ENCODE measurements around the gene FTSJ1.
A peak's percentile ranks its signal among the peaks of the same experiment; 100 is the strongest.

Gene FTSJ1

GRCh38 chrX:48473704-48473990 lies 2.4 kb upstream of the FTSJ1 start:
- in situ Hi-C loops (cut with HindIII; ENCODE audit: low pct_ligation_motif_present, low sequenced_read_pairs): no loop called here
- DNase-seq: no peak
- no peak overlapping the region for H3K27ac ChIP-seq
- peaks cover 2% of the 10 kb centered on the region for H3K36me3 ChIP-seq (replicated peaks)
- no peak overlapping the region for H3K4me3 ChIP-seq (ENCODE audit: low read depth, low read length)
- H3K27me3 ChIP-seq (replicated peaks): no peaks in the 10 kb centered on the region
- no peak for TF ChIP-seq CTCF (IDR thresholded peaks at IDR 0.05; ENCODE audit: low read depth, low read length, missing control alignments)

- in situ Hi-C loops (cut with HindIII; ENCODE audit: low pct_ligation_motif_present, low sequenced_read_pairs): no loop called here
- Histone ChIP-seq H3K4me3 (ENCODE audit: low read depth, low read length) (no peak overlapping the region), H3K27ac (no peak overlapping the region), H3K27me3 (replicated peaks) (no peaks in the 10 kb centered on the region), H3K36me3 (replicated peaks) (peaks cover 2% of the 10 kb centered on the region)
- no peak for DNase-seq
- peak; percentile 57 for TF ChIP-seq CTCF (IDR thresholded peaks at IDR 0.05; ENCODE audit: low read depth, low read length, missing control alignments)
Measured at GRCh38 chrX:48474127-48474526, 1.9 kb upstream of the FTSJ1 start.

GRCh38 chrX:48474581-48474980 lies 1.4 kb upstream of the FTSJ1 start:
- TF ChIP-seq CTCF (IDR thresholded peaks at IDR 0.05; ENCODE audit: low read depth, low read length, missing control alignments): no peak
- no peak for DNase-seq
- in situ Hi-C loops (cut with HindIII; ENCODE audit: low pct_ligation_motif_present, low sequenced_read_pairs): no loop called here
- Histone ChIP-seq H3K27me3 (replicated peaks) (no peaks in the 10 kb centered on the region), H3K4me3 (ENCODE audit: low read depth, low read length) (no peak overlapping the region), H3K36me3 (replicated peaks) (peaks cover 2% of the 10 kb centered on the region), H3K27ac (no peak overlapping the region)

GRCh38 chrX:48475296-48475695 lies 703 bp upstream of the FTSJ1 start:
- in situ Hi-C loops (cut with HindIII; ENCODE audit: low pct_ligation_motif_present, low sequenced_read_pairs): no loop called here
- peak overlapping the region; percentile 86 for H3K4me3 ChIP-seq (ENCODE audit: low read depth, low read length)
- DNase-seq: no peak
- peak overlapping the region; percentile 86 for H3K27ac ChIP-seq
- H3K36me3 ChIP-seq (replicated peaks): peaks cover 3% of the 10 kb centered on the region
- TF ChIP-seq CTCF (IDR thresholded peaks at IDR 0.05; ENCODE audit: low read depth, low read length, missing control alignments): no peak
- no peaks in the 10 kb centered on the region for H3K27me3 ChIP-seq (replicated peaks)

GRCh38 chrX:48476919-48477318 lies 920 bp downstream of the FTSJ1 start:
- TF ChIP-seq CTCF (IDR thresholded peaks at IDR 0.05; ENCODE audit: low read depth, low read length, missing control alignments): no peak
- no peaks in the 10 kb centered on the region for H3K27me3 ChIP-seq (replicated peaks)
- peak overlapping the region; percentile 86 for H3K27ac ChIP-seq
- DNase-seq: no peak
- peaks cover 9% of the 10 kb centered on the region for H3K36me3 ChIP-seq (replicated peaks)
- in situ Hi-C loops (cut with HindIII; ENCODE audit: low pct_ligation_motif_present, low sequenced_read_pairs): no loop called here
- peak overlapping the region; percentile 86 for H3K4me3 ChIP-seq (ENCODE audit: low read depth, low read length)

GRCh38 chrX:48477960-48478755 lies 2.2 kb downstream of the FTSJ1 start:
- H3K27me3 ChIP-seq (replicated peaks): no peaks in the 10 kb centered on the region
- in situ Hi-C loops (cut with HindIII; ENCODE audit: low pct_ligation_motif_present, low sequenced_read_pairs): no loop called here
- peak overlapping the region; percentile 86 for H3K4me3 ChIP-seq (ENCODE audit: low read depth, low read length)
- TF ChIP-seq CTCF (IDR thresholded peaks at IDR 0.05; ENCODE audit: low read depth, low read length, missing control alignments): no peak
- peaks cover 20% of the 10 kb centered on the region for H3K36me3 ChIP-seq (replicated peaks)
- H3K27ac ChIP-seq: no peak overlapping the region
- no peak for DNase-seq
